ENCODE data around the gene PLA2G3.

The PLA2G3 gene

DNA sequence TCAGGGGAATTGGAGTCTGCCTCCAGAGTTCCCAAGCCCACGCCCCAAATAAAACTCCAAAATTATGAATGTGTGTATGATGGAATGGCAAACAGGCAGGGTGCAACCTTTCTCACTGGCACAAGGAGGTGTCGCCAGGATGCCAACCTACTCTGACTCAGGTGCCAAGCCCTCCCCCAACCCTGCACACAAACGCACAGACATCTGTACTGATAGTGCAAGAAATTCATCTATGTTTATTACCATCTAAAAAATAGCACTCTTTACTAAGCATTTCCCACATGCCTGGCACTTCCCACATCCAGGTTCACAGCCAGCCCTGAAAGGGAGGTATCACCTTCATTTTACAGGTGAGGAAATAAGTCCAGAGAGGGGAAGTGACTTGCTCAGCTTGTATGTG lies 1.2 kb downstream of the PLA2G3 start:
- no peak overlapping the region for H3K4me3 ChIP-seq (ENCODE audit: low read depth, low read length)

DNA sequence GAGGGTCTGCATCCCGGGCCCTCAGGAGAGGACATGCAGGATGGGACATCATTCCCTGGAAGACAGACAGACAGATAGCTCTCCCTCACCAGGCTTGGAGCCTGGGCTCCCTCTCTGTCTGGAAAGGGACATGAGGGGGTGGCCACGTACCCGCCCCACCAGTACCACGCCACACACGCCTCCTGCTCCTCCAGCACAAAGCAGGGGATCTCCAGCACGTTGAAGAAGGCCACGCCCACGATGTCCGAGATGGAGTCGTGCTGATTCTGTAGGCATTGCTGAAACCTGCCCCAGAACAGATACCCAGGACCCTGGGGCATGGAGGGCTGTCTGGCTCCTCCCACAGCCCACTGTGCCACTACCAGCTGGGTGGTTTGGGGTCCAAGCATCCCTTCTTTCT lies 2.2 kb downstream of the PLA2G3 start:
- no peak overlapping the region for H3K4me3 ChIP-seq (ENCODE audit: low read depth, low read length)
- TF ChIP-seq CTCF (IDR thresholded peaks at IDR 0.05; ENCODE audit: low read depth, low read length), result no peak

More for the DNA sequence above, 1.2 kb downstream of the PLA2G3 start:
- TF ChIP-seq CTCF (IDR thresholded peaks at IDR 0.05; ENCODE audit: low read depth, low read length), result no peak

- no peak for TF ChIP-seq CTCF (IDR thresholded peaks at IDR 0.05; ENCODE audit: low read depth, low read length)
- H3K4me3 ChIP-seq (ENCODE audit: low read depth, low read length), result no peak overlapping the region
These were observed 2.6 kb downstream of the PLA2G3 start for GRCh38 chr22:31137721-31138120.

- TF ChIP-seq CTCF (IDR thresholded peaks at IDR 0.05; ENCODE audit: low read depth, low read length), result no peak
- H3K4me3 ChIP-seq (ENCODE audit: low read depth, low read length), result no peak overlapping the region
These were observed 3.6 kb downstream of the PLA2G3 start for GRCh38 chr22:31136711-31137110.

DNA sequence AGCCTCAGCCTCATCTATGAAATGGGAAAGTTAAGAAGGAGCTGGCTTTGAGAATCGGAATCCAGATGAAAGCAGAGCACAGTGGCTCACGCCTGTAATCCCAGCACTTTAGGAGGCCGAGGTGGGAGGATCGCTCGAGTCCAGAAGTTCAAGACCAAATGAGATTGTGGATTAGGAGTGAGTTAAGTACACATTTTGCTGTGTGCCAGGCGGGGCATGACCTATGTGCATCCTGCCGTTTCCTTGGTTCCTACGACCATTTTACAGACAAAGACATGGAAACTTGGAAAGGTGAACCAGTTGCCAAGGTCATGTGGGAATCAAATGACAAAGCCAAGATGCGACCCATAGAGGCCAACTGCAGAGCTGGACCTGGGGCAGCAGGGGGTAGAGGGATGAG lies 4.2 kb downstream of the PLA2G3 start:
- no peak overlapping the region for H3K4me3 ChIP-seq (ENCODE audit: low read depth, low read length)
- no peak for TF ChIP-seq CTCF (IDR thresholded peaks at IDR 0.05; ENCODE audit: low read depth, low read length)

- H3K4me3 ChIP-seq (ENCODE audit: low read depth, low read length), result no peak overlapping the region
- TF ChIP-seq CTCF (IDR thresholded peaks at IDR 0.05; ENCODE audit: low read depth, low read length), result no peak
These were observed 4.6 kb downstream of the PLA2G3 start for GRCh38 chr22:31135706-31136105.

DNA sequence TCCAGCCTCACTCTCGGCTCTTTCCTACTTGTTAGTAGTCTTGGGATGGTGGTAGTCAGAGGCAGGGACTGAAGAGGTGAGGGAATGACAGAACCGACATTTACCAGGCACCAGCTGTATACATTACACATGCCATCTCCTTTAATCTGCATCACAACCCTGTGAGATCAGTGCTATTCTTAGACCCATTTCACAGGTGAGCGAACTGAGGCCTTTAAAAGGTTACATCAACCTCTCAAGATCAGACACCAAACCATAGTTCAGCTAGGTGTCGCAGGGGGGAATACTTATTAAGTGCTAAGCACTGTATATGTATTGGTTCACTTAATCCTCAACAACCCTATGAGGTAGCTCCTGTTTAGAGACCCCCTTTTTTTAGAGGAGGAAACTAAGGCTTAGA lies 5.6 kb downstream of the PLA2G3 start:
- no peak overlapping the region for H3K4me3 ChIP-seq (ENCODE audit: low read depth, low read length)
- no peak for TF ChIP-seq CTCF (IDR thresholded peaks at IDR 0.05; ENCODE audit: low read depth, low read length)

Data from WI38 (cell line).